HG02943 (cell line): ENCODE data around the gene C22orf23.

ENCODE experiments used
- ATAC-seq: cut with Tn5 transposase; IDR thresholded peaks from one replicate; pipeline ENCODE4 v1.9.1; 2021; ENCODE audit warnings: mild to moderate bottlenecking, low read depth, moderate library complexity; ENCODE audit not compliant: unreplicated experiment

C22orf23 gene

DNA sequence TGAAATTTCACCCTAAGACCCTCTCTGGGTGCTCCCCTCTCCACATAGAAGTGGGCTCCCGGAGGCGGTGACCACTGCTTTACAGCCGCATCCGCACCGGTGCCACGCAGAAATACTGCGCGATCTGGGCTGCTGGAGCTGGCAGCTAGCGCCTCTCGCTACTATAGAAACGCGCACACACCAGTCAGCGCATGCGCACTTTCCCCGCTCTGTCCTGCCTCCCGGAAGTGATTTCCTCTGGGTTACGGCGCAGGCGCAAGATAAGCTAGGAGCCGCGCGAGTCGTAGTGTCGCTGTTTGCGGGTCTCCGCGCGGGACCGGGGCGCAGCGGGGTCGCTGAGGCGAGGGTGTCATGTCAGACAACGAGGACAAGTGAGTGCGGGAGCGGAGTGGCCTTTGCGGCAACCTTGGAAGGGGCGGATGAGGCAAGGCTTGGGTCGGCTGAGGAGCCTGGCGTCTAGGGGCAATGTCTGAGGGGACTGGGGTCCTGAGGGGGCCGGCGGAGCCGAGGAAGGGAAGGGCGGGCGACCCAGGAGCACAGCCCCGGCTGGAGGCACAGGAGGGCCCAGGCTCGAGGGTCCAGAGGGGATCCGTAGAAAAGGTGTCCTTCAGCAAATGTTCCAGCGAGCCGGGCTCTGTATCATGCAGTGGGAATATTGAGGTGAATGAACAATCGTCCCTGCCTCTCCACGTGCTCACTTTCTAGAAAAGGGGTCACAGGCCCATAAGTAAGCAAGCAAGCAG lies at the start of gene C22orf23, which contains the start of gene POLR2F:
Gene C22orf23, minus strand, starts transcription at position 165 of the 743 bp plus-strand sequence. CDS start 452 bp downstream, outside the sequence.
Gene POLR2F, plus strand, starts transcription at position 263 of the 743 bp plus-strand sequence. Its CDS starts 89 bp downstream, at position 352.
- ATAC-seq, result peak; percentile 75

GRCh38 chr22:37999640-38000272 lies 46.4 kb upstream of the C22orf23 start:
- no peak for ATAC-seq

- ATAC-seq, result no peak
These were observed 45.8 kb upstream of the C22orf23 start for GRCh38 chr22:37999236-37999635.

- no peak for ATAC-seq
These were observed 45.1 kb upstream of the C22orf23 start for GRCh38 chr22:37998543-37998942.

DNA sequence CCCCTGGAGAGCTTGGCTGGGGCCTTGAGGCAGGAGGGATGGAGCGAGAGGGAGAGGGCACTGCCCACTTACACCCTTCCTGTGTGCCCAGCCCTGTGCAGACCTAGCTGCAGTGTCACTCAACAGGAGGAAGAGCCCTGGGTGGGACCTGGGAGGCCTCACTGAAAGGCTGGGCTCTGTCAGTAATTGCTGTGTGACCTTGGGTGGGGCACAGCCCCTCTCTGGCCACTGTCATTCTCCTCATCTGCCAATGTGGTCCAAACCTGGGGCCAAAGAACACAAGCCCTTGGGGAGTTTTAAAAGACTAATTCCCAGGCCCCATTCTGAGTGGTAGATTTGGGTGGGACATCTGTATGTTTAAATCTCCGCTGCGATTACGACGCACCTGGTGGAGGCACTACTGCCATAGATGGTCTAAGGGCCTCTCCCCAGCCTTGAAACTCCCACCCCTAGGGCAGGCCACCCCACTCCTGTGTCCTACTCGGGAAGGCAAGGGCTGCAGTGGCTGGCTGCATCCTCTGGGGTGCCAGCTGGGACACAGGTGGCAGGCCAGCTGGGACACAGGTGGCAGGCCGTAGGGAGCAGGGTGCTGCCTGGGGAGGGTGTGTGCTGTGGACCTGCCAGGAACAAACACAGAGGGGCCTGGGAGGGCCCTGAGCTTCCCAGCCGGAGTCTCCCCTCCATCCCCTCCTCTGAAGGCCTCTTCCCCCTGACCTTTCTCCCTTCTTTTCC lies 43.3 kb upstream of the C22orf23 start:
- ATAC-seq, result no peak

GRCh38 chr22:37996079-37996478 lies 42.7 kb upstream of the C22orf23 start:
- no peak for ATAC-seq

- ATAC-seq, result no peak
These were observed 42.1 kb upstream of the C22orf23 start for GRCh38 chr22:37995460-37995859.

DNA sequence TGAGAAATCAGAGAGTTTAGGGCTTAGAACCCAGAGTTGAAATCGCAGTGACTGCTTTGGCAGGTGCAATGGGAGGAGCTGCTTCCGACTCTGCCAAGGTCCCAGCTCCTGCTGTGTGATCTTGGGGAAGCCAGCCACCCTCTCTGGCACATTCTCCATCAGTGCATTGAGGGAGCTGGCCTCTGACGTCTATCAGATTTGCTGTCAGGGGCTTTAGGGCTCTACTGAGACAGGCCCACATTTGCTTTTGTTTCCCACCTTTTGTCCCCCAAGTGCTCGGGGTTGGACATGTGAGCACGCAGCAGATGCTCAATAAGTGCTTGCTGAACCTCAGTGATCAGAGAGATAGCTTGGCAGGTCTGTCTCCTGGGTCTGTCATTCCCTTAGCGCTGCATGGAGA lies 41.6 kb upstream of the C22orf23 start:
- no peak for ATAC-seq

- no peak for ATAC-seq
These were observed 40.6 kb upstream of the C22orf23 start for GRCh38 chr22:37994049-37994448.

GRCh38 chr22:37991731-37992442 lies 38.5 kb upstream of the C22orf23 start:
- no peak for ATAC-seq

GRCh38 chr22:37990862-37991261 lies 37.5 kb upstream of the C22orf23 start:
- no peak for ATAC-seq

- ATAC-seq, result no peak
These were observed 36.9 kb upstream of the C22orf23 start for GRCh38 chr22:37990301-37990700.

DNA sequence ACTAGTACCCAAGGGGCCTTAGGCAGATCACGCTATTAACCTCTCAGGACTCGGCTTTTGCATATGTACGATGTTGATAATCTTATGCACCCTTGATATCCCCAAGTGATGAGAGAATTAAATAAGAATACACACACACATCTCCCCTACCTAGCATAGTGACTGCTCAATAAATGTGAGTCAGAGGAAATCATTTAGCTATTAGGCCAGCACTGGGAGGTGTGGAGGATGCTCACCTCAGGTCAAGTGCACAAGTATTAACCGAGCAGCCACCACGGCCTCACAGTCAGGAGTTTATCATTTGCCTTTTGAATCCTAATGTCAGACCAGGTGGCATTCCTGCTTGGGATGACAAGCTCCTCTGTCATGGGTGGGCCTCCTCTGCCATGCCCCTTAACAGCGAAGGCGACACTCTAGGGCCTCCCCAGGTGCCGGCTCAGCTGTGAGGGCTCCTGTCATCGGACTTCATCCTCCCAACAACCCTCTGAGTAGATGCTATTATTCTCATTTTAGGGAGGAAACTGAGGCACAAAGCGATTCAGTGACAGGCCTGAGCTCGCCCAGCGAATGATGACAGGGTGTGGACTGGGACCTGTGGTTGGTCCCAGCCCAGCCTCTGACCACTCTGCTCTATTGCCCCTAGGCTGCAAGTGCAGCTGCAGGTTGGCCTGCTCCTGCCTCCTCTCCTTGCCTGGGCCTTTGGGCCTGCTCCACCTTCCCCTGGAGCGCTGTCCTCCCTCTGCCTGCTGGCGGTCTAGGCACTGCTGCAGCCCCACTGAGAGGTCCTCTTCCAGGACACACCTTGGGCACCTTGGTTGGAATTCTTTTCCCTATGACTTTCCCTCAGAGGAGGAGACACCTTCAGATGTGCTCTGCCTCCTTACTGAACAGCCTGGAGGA lies 36.0 kb upstream of the C22orf23 start:
- no peak for ATAC-seq

DNA sequence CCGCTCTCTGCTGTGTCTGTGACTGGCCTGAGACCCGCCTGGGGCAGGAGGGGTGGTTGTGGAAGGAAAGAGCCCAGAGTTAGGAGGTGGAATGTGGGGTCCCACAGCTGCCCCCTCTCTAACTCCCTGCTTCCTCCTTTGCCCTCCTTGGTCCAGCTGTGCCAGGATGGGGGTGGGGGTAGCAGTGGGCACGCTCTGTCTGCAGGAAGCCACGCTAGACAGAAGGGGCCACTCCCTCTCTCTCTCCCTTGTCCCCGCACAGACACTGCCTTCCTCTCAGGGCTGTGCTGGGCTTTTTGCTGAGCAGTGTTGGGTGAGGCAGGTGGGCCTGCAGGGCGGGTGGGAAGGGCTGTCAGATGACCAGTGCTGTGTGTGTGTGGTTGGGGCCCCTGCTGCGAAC lies 33.0 kb upstream of the C22orf23 start:
- no peak for ATAC-seq

DNA sequence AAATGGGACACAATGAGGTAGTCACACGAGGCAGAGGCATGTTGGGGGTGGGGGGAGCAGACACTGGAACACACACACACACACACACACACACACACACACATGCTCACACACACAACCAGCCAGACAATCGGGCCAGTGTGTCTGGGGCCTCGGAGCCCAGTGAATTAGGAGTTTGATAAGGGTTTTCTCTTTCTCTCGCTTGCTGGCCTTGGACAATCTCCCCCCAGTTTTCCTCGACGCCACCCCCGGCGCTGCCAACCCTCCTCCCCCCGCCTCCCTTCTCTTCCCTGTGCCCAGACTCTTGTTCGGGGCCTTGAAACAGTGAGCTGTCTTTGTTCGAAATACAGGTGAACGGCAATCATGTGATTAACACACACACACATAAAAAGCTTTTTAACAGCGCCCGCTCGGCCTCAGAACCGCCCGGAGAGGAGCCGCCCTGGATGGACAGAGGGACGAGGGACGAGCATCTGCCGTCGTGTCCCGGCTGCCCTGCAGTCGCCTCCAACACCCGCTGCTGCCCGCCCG lies 32.4 kb upstream of the C22orf23 start:
- ATAC-seq, result no peak

DNA sequence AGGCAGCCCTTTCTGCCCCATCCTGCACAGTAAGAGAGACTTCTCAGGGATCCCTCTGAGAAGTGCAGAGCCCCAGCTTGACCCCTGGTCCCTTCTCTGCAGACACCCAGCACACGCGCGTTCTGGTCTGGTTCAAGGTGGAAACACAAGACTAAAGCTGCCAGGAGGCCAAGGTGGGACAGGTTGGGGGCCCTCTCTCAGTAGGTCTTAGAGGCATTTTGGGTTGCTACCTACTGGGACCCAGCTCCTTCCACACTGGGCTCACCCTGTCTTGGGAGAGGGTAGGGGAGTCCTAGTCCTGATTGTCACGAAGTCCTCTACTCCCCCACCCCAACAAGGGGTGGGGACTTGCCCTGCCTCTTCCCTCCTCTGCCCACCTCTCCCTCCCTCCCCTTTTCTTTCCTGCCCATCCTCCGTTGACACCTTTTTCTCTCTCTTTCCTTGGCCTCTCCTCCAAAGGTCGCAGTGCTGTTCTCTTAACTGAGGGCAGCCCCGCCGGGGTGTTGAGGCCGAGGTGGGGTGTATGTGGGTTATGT lies 31.7 kb upstream of the C22orf23 start:
- no peak for ATAC-seq

GRCh38 chr22:37983860-37984791 lies 30.7 kb upstream of the C22orf23 start, which contains the start of gene SOX10:
Gene SOX10 (minus strand): TSS chr22:37984555. CDS start chr22:37983784, 771 bp downstream.
- no peak for ATAC-seq
